ENCODE results near the gene PTGIR. TPM values are rescaled to one million over a fixed set of nuclear protein-coding genes. Genes with fewer than 3 reads are reported as not detected.
A peak's percentile ranks its signal among the peaks of the same experiment; 100 is the strongest.
"Not testable (repeated sequence)": the region's sequence is repeated elsewhere in the genome, so short reads cannot be mapped to it uniquely, and the experiment has no call there.

Gene PTGIR
- total RNA-seq, 3 donors from 2014 or later (not counting 1 experiment from before 2014, with no cell fraction given) = 0.75 to 1.4 (median 1.0) TPM

- no peak for ATAC-seq
- Mint-ChIP-seq H3K27ac (peak overlapping the region; percentile 35 to 57), H3K4me1 (peaks cover 0 to 12% of the 10 kb centered on the region in 2 donors), H3K4me3 (peak overlapping the region; percentile 29), H3K9me3 (no peaks in the 10 kb centered on the region), H3K36me3 (no peaks in the 10 kb centered on the region), H3K27me3 (ENCODE audit: low read depth in 2 of 2) (peaks cover 17 to 27% of the 10 kb centered on the region in 2 donors)
- Histone ChIP-seq H3K4me3 (ENCODE audit: low read length) (no peak overlapping the region), H3K27ac (ENCODE audit: low read length) (no peak overlapping the region), H3K9me3 (ENCODE audit: control insufficient read depth, insufficient read depth, low read length) (no peaks in the 10 kb centered on the region), H3K4me1 (ENCODE audit: control insufficient read depth, insufficient read depth, low read length) (peaks cover 25% of the 10 kb centered on the region), H3K36me3 (ENCODE audit: control insufficient read depth, insufficient read depth, low read length) (no peaks in the 10 kb centered on the region), H3K27me3 (ENCODE audit: control insufficient read depth, insufficient read depth, low read length) (peaks cover 23% of the 10 kb centered on the region)
- intact Hi-C loops (cut with micrococcal nuclease) = no loop called here
- WGBS (ENCODE audit: insufficient coverage) = 90% methylated on average over 3 of the region's 3 CpGs
- TF ChIP-seq, protein P1, sequence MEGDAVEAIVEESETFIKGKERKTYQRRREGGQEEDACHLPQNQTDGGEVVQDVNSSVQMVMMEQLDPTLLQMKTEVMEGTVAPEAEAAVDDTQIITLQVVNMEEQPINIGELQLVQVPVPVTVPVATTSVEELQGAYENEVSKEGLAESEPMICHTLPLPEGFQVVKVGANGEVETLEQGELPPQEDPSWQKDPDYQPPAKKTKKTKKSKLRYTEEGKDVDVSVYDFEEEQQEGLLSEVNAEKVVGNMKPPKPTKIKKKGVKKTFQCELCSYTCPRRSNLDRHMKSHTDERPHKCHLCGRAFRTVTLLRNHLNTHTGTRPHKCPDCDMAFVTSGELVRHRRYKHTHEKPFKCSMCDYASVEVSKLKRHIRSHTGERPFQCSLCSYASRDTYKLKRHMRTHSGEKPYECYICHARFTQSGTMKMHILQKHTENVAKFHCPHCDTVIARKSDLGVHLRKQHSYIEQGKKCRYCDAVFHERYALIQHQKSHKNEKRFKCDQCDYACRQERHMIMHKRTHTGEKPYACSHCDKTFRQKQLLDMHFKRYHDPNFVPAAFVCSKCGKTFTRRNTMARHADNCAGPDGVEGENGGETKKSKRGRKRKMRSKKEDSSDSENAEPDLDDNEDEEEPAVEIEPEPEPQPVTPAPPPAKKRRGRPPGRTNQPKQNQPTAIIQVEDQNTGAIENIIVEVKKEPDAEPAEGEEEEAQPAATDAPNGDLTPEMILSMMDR (IDR thresholded peaks at IDR 0.05) = no peak
- DNase-seq = no peak
Measured at GRCh38 chr19:46633130-46633529, 8.2 kb upstream of the PTGIR start.

GRCh38 chr19:46631481-46631880 lies 6.6 kb upstream of the PTGIR start:
- Mint-ChIP-seq H3K9me3 (no peaks in the 10 kb centered on the region), H3K27me3 (ENCODE audit: low read depth in 2 of 2) (peaks cover 17 to 33% of the 10 kb centered on the region in 2 donors), H3K36me3 (no peaks in the 10 kb centered on the region), H3K4me3 (no peak overlapping the region), H3K27ac (peak overlapping the region in 1 of 2 donors; percentile 53), H3K4me1 (peaks cover 0 to 12% of the 10 kb centered on the region in 2 donors)
- no peak for ATAC-seq
- H3K36me3 ChIP-seq (ENCODE audit: control insufficient read depth, insufficient read depth, low read length) = no peaks in the 10 kb centered on the region
- H3K27ac ChIP-seq (ENCODE audit: low read length) = no peak overlapping the region
- intact Hi-C loops (cut with micrococcal nuclease) = no loop called here
- TF ChIP-seq, protein P1 (IDR thresholded peaks at IDR 0.05) = no peak
- peaks cover 21% of the 10 kb centered on the region for H3K4me1 ChIP-seq (ENCODE audit: control insufficient read depth, insufficient read depth, low read length)
- 81% methylated on average over 5 of the region's 6 CpGs for WGBS (ENCODE audit: insufficient coverage)
- no peak overlapping the region for H3K4me3 ChIP-seq (ENCODE audit: low read length)
- no peak for DNase-seq
- no peaks in the 10 kb centered on the region for H3K9me3 ChIP-seq (ENCODE audit: control insufficient read depth, insufficient read depth, low read length)
- peaks cover 20% of the 10 kb centered on the region for H3K27me3 ChIP-seq (ENCODE audit: control insufficient read depth, insufficient read depth, low read length)

DNA sequence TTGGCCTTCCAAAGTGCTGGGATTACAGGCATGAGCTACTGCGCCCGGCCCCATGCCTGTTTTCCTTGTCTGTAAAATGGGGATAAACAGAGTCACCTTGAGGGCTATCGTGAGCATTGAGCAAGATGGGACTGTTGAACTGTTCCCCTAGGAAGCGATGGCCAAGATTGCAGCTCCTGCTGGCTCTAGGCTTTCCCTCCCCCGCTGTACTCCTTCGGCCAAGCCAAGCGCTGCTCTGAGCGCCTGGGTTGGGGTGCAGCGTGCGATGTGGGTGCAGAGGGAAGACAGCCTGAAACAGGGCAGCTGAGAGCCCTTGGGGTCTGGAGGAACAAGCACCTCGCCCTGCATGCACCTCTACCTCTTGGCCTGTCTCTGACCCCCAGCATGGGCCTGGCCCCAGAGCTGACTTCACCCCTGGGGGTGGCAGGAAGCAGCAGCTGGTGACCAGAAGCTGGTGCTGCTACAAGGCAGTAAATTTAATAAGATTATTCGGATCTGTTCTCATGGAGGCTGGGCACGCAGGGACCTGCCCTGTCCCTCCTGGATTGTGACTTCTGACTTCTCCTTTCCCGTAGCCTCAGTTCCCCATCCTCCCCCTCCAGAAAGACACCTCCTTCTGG lies 5.8 kb upstream of the PTGIR start:
- no peak overlapping the region for H3K4me3 ChIP-seq (ENCODE audit: low read length)
- no peak overlapping the region for H3K27ac Mint-ChIP-seq
- peaks cover 20% of the 10 kb centered on the region for H3K27me3 ChIP-seq (ENCODE audit: control insufficient read depth, insufficient read depth, low read length)
- no peaks in the 10 kb centered on the region for H3K9me3 ChIP-seq (ENCODE audit: control insufficient read depth, insufficient read depth, low read length)
- TF ChIP-seq, protein P1 (IDR thresholded peaks at IDR 0.05) = no peak
- DNase-seq = no peak
- peaks cover 0 to 12% of the 10 kb centered on the region in 2 donors for H3K4me1 Mint-ChIP-seq
- WGBS (ENCODE audit: insufficient coverage) = 91% methylated on average over 14 of the region's 14 CpGs
- no peaks in the 10 kb centered on the region for H3K36me3 ChIP-seq (ENCODE audit: control insufficient read depth, insufficient read depth, low read length)
- H3K4me3 Mint-ChIP-seq = no peak overlapping the region
- H3K27me3 Mint-ChIP-seq (ENCODE audit: low read depth in 2 of 2) = peaks cover 17 to 31% of the 10 kb centered on the region in 2 donors
- no peaks in the 10 kb centered on the region for H3K9me3 Mint-ChIP-seq
- ATAC-seq = no peak
- H3K36me3 Mint-ChIP-seq = no peaks in the 10 kb centered on the region
- intact Hi-C loops (cut with micrococcal nuclease) = no loop called here
- H3K27ac ChIP-seq (ENCODE audit: low read length) = no peak overlapping the region
- peaks cover 21% of the 10 kb centered on the region for H3K4me1 ChIP-seq (ENCODE audit: control insufficient read depth, insufficient read depth, low read length)

GRCh38 chr19:46629546-46630025 lies 4.7 kb upstream of the PTGIR start:
- 80% methylated on average over 15 of the region's 15 CpGs for WGBS (ENCODE audit: insufficient coverage)
- Mint-ChIP-seq H3K4me1 (peaks cover 0 to 19% of the 10 kb centered on the region in 2 donors), H3K4me3 (no peak overlapping the region), H3K36me3 (no peaks in the 10 kb centered on the region), H3K27ac (no peak overlapping the region), H3K9me3 (no peaks in the 10 kb centered on the region), H3K27me3 (ENCODE audit: low read depth in 2 of 2) (peaks cover 11 to 29% of the 10 kb centered on the region in 2 donors)
- TF ChIP-seq, protein P1 (IDR thresholded peaks at IDR 0.05) = no peak
- Histone ChIP-seq H3K9me3 (ENCODE audit: control insufficient read depth, insufficient read depth, low read length) (no peaks in the 10 kb centered on the region), H3K27ac (ENCODE audit: low read length) (no peak overlapping the region), H3K4me3 (ENCODE audit: low read length) (no peak overlapping the region), H3K4me1 (ENCODE audit: control insufficient read depth, insufficient read depth, low read length) (peaks cover 23% of the 10 kb centered on the region), H3K27me3 (ENCODE audit: control insufficient read depth, insufficient read depth, low read length) (peaks cover 12% of the 10 kb centered on the region), H3K36me3 (ENCODE audit: control insufficient read depth, insufficient read depth, low read length) (no peaks in the 10 kb centered on the region)
- ATAC-seq (no peak), DNase-seq (no peak)
- intact Hi-C loops (cut with micrococcal nuclease) = no loop called here

GRCh38 chr19:46628970-46629369 lies 4.1 kb upstream of the PTGIR start:
- H3K9me3 Mint-ChIP-seq; H3K27ac ChIP-seq (ENCODE audit: low read length); H3K36me3 ChIP-seq (ENCODE audit: control insufficient read depth, insufficient read depth, low read length); H3K9me3 ChIP-seq (ENCODE audit: control insufficient read depth, insufficient read depth, low read length); intact Hi-C loops (cut with micrococcal nuclease); H3K36me3 Mint-ChIP-seq; H3K4me3 ChIP-seq (ENCODE audit: low read length); DNase-seq; H3K4me3 Mint-ChIP-seq; ATAC-seq; H3K27ac Mint-ChIP-seq: not testable (repeated sequence)
- H3K27me3 Mint-ChIP-seq (ENCODE audit: low read depth in 2 of 2) = peaks cover 16 to 33% of the 10 kb centered on the region in 2 donors
- peaks cover 11% of the 10 kb centered on the region for H3K27me3 ChIP-seq (ENCODE audit: control insufficient read depth, insufficient read depth, low read length)
- H3K4me1 Mint-ChIP-seq = peaks cover 0 to 20% of the 10 kb centered on the region in 2 donors
- peaks cover 17% of the 10 kb centered on the region for H3K4me1 ChIP-seq (ENCODE audit: control insufficient read depth, insufficient read depth, low read length)
- 87% methylated on average over 6 of the region's 7 CpGs for WGBS (ENCODE audit: insufficient coverage)
